Fibroblast of the aortic adventitia (primary cell): ENCODE data around the gene LHFPL2. TPM values are rescaled to one million over a fixed set of nuclear protein-coding genes. Genes with fewer than 3 reads are reported as not detected.

Experiments
- DNase-seq: peaks from one replicate; pipeline ENCODE4 v3.0.0-alpha.2; 2010; ENCODE audit warnings: low read depth
- H3K4me3 ChIP-seq: 2 replicates; pipeline ENCODE4 v1.5.1; 2011; ENCODE audit warnings: low read depth, mild to moderate bottlenecking, control low read depth, low read length, moderate library complexity
- CTCF ChIP-seq: IDR thresholded peaks from 2 replicates; pipeline ENCODE4 v1.5.1; 2011; ENCODE audit warnings: mild to moderate bottlenecking, low read length, control low read depth, inconsistent platforms; ENCODE audit not compliant: insufficient read depth
- total RNA-seq: library from RNA; depleted of rRNA; stranded (reverse); fragments of >200 nt; gene quantifications from 2 replicates; pipeline ENCODE4 v1.2.3, GENCODE V29; 2012; ENCODE audit warnings: low replicate concordance

LHFPL2 gene
- total RNA-seq, 1 donor = 81.2 TPM

- TF ChIP-seq CTCF = peak; percentile 6
- DNase-seq = peak; percentile 98
- no peak overlapping the region for H3K4me3 ChIP-seq
Observed at GRCh38 chr5:78594610-78595457, 53.7 kb downstream of the LHFPL2 start.

DNA sequence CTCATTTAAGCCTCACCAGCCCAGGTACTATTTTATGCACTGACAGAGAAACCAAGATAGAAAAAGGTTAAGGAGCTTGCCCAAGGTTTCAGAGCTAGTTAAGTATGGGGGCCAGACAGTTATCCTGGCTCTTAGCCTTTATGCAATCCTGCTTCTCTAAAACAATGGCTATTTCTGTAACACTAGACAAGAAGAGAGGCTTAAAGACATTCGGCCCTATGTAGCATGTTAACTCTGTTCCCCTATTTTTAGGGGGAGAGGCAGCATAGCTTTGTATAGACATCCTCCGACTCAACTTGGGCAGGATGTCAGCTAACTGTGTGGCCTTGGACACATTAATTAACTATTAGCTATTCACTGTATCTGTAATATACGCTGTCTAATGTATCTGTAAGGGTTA is 54.6 kb downstream of the LHFPL2 start:
- TF ChIP-seq CTCF = no peak
- DNase-seq = peak; percentile 39
- H3K4me3 ChIP-seq = no peak overlapping the region

DNA sequence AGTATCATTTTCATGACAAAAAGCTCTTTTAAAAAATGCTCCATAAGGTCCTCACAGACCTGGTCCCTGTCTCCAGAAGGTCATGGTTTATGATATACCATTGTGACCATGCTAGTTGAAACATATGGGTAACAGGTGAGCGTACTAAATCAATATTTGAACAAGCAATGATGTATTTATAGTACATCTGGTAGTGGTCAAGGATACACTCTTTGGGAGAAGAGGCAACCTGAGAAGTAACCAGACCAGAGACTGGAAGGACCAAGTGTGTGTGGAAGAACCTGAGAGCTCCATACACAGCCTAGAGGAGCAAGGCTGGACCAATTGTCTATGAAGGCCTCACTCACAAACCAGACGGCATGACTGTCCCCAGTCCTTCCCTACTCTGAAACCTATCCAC is 55.1 kb downstream of the LHFPL2 start:
- TF ChIP-seq CTCF = no peak
- H3K4me3 ChIP-seq = no peak overlapping the region
- no peak for DNase-seq

- H3K4me3 ChIP-seq = no peak overlapping the region
- DNase-seq = peak; percentile 46
- TF ChIP-seq CTCF = no peak
Observed at GRCh38 chr5:78592735-78593386, 55.7 kb downstream of the LHFPL2 start.

DNA sequence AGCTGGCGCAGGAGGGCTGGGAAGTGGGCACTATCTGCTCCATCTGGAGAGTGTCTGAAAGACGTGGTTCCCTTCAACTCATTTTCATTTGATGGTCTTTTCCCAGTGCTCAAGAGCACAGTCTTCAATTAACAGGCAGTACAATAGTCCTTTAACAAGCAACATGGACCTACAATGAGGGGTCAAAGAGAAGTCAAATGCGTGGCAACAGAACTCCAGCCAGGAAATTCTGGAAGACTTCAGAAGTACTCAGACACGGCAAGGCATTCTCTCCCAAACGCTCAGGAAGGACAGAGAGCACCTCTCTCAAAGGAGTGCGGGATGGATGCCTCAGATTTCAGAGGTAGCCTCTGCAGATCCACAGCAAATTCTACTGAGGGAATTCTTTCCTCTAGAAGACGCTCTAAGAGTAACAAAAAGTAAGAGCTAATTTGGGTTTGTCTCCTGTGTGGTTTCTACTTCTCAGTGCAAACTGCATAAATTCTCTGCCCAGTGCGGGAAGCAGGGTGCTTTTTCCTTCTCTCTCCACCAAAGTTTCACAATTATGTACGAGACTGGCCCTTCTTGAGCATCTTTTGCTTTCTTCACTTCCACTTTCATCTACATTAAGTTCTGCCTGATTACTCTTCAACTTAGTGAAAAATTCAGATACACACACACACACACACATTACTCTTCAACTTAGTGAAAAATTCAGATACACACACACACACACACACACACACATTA is 56.4 kb downstream of the LHFPL2 start:
- no peak overlapping the region for H3K4me3 ChIP-seq
- no peak for TF ChIP-seq CTCF
- peak; percentile 59 for DNase-seq

GRCh38 chr5:78591138-78591612 is 57.4 kb downstream of the LHFPL2 start:
- TF ChIP-seq CTCF = no peak
- peak; percentile 59 for DNase-seq
- H3K4me3 ChIP-seq = no peak overlapping the region
